Panc1 (cell line): ENCODE data around the gene TBC1D24. TPM values are rescaled to one million over a fixed set of nuclear protein-coding genes. Genes with fewer than 3 reads are reported as not detected.

Experiments
- ATAC-seq: fragments of 200-7000 bp; cut with Tn5 transposase; 2 replicates; pipeline ENCODE4 v1.9.1; 2020; ENCODE audit warnings: mild to moderate bottlenecking, moderate library complexity
- BruUV-seq: library from RNA; stranded (reverse); fragments of 400-500 nt; replicated peaks from 2 replicates; lab custom pipeline; 2021; lab: Mats Ljungman, UMichigan
- CTCF ChIA-PET: fragments of 300-600 bp; sonication (Branson Sonifier 250); formaldehyde crosslinking; loops from one replicate; lab custom pipeline; 2022; ENCODE audit warnings: antibody characterized with exemption; lab: Charles Lee
- POLR2A ChIA-PET: fragments of 300-600 bp; sonication (Branson Sonifier 250); formaldehyde crosslinking; loops from one replicate; lab custom pipeline; 2022; ENCODE audit warnings: antibody characterized with exemption; lab: Charles Lee
- DNase-seq: peaks from one replicate; pipeline ENCODE4 v3.0.0-alpha.2; 2010; ENCODE audit warnings: low read depth, low spot score
- H3K27ac ChIP-seq: 2 replicates; pipeline ENCODE4 v1.5.1; 2011; ENCODE audit warnings: mild to moderate bottlenecking, low read length, inconsistent platforms
- H3K27me3 ChIP-seq: fragments of 200-500 bp; sonication (Bioruptor generic); 2 replicates; pipeline ENCODE4 v1.6.0; 2014; ENCODE audit warnings: low read length, inconsistent platforms; ENCODE audit not compliant: control insufficient read depth, insufficient read depth
- H3K36me3 ChIP-seq: fragments of 200-500 bp; sonication (Bioruptor generic); 2 replicates; pipeline ENCODE4 v1.5.1; 2014; ENCODE audit warnings: inconsistent platforms, mild to moderate bottlenecking, low read length, moderate library complexity; ENCODE audit not compliant: control insufficient read depth, insufficient read depth
- H3K4me1 ChIP-seq: 2 replicates; pipeline ENCODE4 v1.5.1; 2011; ENCODE audit warnings: inconsistent platforms, mild to moderate bottlenecking, low read length, moderate library complexity; ENCODE audit not compliant: control insufficient read depth, insufficient read depth
- H3K4me3 ChIP-seq, 2 experiments: 2 replicates each; pipeline ENCODE4 v1.5.1; 2011 to 2012; ENCODE audit warnings: low read depth in 2 of 2, low read length in 2 of 2, mild to moderate bottlenecking in 2 of 2, inconsistent platforms in 1 of 2, moderate library complexity in 1 of 2
- H3K9me3 ChIP-seq: fragments of 200-500 bp; sonication (Bioruptor generic); 2 replicates; pipeline ENCODE4 v1.5.1; 2014; ENCODE audit warnings: low read depth, mild to moderate bottlenecking, inconsistent platforms, low read length, moderate library complexity; ENCODE audit not compliant: control insufficient read depth, insufficient read depth
- POLR2AphosphoS5 ChIP-seq: IDR thresholded peaks from 2 replicates; pipeline ENCODE4 v1.6.1; 2012; ENCODE audit warnings: mild to moderate bottlenecking, low read depth, low read length, moderate library complexity
- REST ChIP-seq, 2 experiments: IDR thresholded peaks; 2 replicates each; pipeline ENCODE4 v1.6.1; 2011 to 2012; ENCODE audit warnings: low read depth in 2 of 2, control low read depth in 1 of 2, low read length in 1 of 2, mild to moderate bottlenecking in 1 of 2, moderate library complexity in 1 of 2; ENCODE audit not compliant: insufficient read depth in 1 of 2
- SIN3A ChIP-seq: IDR thresholded peaks from 2 replicates; pipeline ENCODE4 v1.6.1; 2012; ENCODE audit warnings: low read depth, mild to moderate bottlenecking, low read length, moderate library complexity, borderline replicate concordance; ENCODE audit not compliant: insufficient read depth
- TCF7L2 ChIP-seq: IDR thresholded peaks from 2 replicates; pipeline ENCODE4 v1.6.1; 2011; ENCODE audit warnings: mild to moderate bottlenecking, low read depth, low read length, inconsistent platforms
- in situ Hi-C: cut with HindIII; loops from 2 replicates; pipeline ENCODE4 v1.10.0; 2016; ENCODE audit warnings: low sequenced_read_pairs, low pct_unique_long_range_greater_than_20kb
- intact Hi-C: fragments of 100-400 bp; cut with micrococcal nuclease; formaldehyde crosslinking; loops from one replicate; pipeline ENCODE4 v1.10.0; 2022; ENCODE audit not compliant: unreplicated experiment
- total RNA-seq: library from RNA; stranded (reverse); gene quantifications from one replicate; pipeline ENCODE4 v1.2.1, GENCODE V29; 2021; ENCODE audit not compliant: unreplicated experiment
- TF ChIP-seq, protein P1 (sequence below): fragments of 450-650 bp; IDR thresholded peaks from 2 replicates; pipeline ENCODE4 v1.5.1; 2017; ENCODE audit warnings: mild to moderate bottlenecking

Gene TBC1D24
- total RNA-seq, 1 experiment from 2014 or later = 26.7 TPM

GRCh38 chr16:2530629-2531318, 55.8 kb downstream of the TBC1D24 start:
- peak; percentile 4; the same call in 1 of the 2 replicates for ATAC-seq
- no peaks in the 10 kb centered on the region for H3K9me3 ChIP-seq
- DNase-seq = no peak
- peaks cover 16% of the 10 kb centered on the region for H3K4me1 ChIP-seq
- peaks cover 3% of the 10 kb centered on the region; the same call in 1 of the 2 replicates for H3K36me3 ChIP-seq
- in situ Hi-C loops (no loop called here), intact Hi-C loops (no loop called here)
- no peak overlapping the region for H3K4me3 ChIP-seq
- peak overlapping the region; percentile 87 for H3K27ac ChIP-seq
- TF ChIP-seq SIN3A = no peak
- TF ChIP-seq POLR2AphosphoS5 = no peak
- TF ChIP-seq TCF7L2 = no peak
- no peak for TF ChIP-seq REST (IDR thresholded peaks at IDR 0.05; ENCODE audit: insufficient read depth in 1 of 2, low read depth in 2 of 2, low read length in 1 of 2)
- TF ChIP-seq, protein P1, sequence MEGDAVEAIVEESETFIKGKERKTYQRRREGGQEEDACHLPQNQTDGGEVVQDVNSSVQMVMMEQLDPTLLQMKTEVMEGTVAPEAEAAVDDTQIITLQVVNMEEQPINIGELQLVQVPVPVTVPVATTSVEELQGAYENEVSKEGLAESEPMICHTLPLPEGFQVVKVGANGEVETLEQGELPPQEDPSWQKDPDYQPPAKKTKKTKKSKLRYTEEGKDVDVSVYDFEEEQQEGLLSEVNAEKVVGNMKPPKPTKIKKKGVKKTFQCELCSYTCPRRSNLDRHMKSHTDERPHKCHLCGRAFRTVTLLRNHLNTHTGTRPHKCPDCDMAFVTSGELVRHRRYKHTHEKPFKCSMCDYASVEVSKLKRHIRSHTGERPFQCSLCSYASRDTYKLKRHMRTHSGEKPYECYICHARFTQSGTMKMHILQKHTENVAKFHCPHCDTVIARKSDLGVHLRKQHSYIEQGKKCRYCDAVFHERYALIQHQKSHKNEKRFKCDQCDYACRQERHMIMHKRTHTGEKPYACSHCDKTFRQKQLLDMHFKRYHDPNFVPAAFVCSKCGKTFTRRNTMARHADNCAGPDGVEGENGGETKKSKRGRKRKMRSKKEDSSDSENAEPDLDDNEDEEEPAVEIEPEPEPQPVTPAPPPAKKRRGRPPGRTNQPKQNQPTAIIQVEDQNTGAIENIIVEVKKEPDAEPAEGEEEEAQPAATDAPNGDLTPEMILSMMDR = no peak
- H3K27me3 ChIP-seq = no peaks in the 10 kb centered on the region
- POLR2A ChIA-PET = interaction anchor here (0.6 to 0.7 kb wide), 2 partner anchors 10 to 61 kb away, joined by 4 to 6 read pairs; no protein-coding TSS in a partner anchor
- CTCF ChIA-PET = interaction anchor here (0.6 to 0.7 kb wide), 4 partner anchors 10 to 254 kb away, joined by 3 to 7 read pairs (median 6); no protein-coding TSS in a partner anchor
- BruUV-seq = no TSS peak

DNA sequence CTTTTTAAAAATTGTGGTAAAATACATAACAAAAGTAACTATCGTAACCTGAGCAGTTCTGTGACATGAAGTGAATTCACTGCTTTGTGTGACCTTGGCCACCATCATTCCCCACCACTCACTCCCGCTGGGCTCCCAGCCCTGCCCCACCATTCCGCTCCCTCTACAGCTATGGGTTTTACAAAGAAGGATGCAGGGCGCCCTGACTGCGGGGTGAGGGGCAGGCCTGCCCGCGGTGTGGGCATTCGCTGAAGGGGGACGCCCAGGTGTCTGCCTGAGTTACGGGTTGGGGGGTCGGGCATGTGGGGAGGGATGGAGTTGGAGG, 56.4 kb downstream of the TBC1D24 start, which contains the start of gene CEMP1:
Gene CEMP1 (minus strand): TSS at position 38 of the 325 bp plus-strand sequence. CDS start 335 bp downstream, outside the sequence.
- POLR2A ChIA-PET = interaction anchor here (0.6 to 0.7 kb wide), 2 partner anchors 11 to 62 kb away, joined by 4 to 6 read pairs; no protein-coding TSS in a partner anchor
- TF ChIP-seq TCF7L2 (no peak), POLR2AphosphoS5 (no peak), SIN3A (no peak), REST (IDR thresholded peaks at IDR 0.05; ENCODE audit: insufficient read depth in 1 of 2, low read depth in 2 of 2, low read length in 1 of 2) (no peak)
- TF ChIP-seq, protein P1 = no peak
- no peak for DNase-seq
- H3K9me3 ChIP-seq = no peaks in the 10 kb centered on the region
- no peaks in the 10 kb centered on the region for H3K27me3 ChIP-seq
- in situ Hi-C loops (no loop called here), intact Hi-C loops (no loop called here)
- peaks cover 16% of the 10 kb centered on the region for H3K4me1 ChIP-seq
- peaks cover 3% of the 10 kb centered on the region; the same call in 1 of the 2 replicates for H3K36me3 ChIP-seq
- CTCF ChIA-PET = interaction anchor here (0.6 to 0.7 kb wide), 4 partner anchors 11 to 253 kb away, joined by 3 to 7 read pairs (median 6); no protein-coding TSS in a partner anchor
- BruUV-seq = no TSS peak
- ATAC-seq = peak; percentile 39
- H3K4me3 ChIP-seq = peak within 1 kb of the TSS; percentile 50 to 75
- H3K27ac ChIP-seq = peak within 1 kb of the TSS; percentile 87
